Measurements from ENCODE around the gene ELN.
"Not testable (repeated sequence)": the region's sequence is repeated elsewhere in the genome, so short reads cannot be mapped to it uniquely, and the experiment has no call there.

The ELN gene

GRCh38 chr7:74040791-74041520, 13.0 kb downstream of the ELN start:
- no peak for DNase-seq (ENCODE audit: low read depth in 2 of 2)

GRCh38 chr7:74042746-74043522, 15.0 kb downstream of the ELN start:
- DNase-seq (ENCODE audit: low read depth in 2 of 2) = no peak

GRCh38 chr7:74043523-74043951, 15.6 kb downstream of the ELN start:
- no peak for DNase-seq (ENCODE audit: low read depth in 2 of 2)

DNA sequence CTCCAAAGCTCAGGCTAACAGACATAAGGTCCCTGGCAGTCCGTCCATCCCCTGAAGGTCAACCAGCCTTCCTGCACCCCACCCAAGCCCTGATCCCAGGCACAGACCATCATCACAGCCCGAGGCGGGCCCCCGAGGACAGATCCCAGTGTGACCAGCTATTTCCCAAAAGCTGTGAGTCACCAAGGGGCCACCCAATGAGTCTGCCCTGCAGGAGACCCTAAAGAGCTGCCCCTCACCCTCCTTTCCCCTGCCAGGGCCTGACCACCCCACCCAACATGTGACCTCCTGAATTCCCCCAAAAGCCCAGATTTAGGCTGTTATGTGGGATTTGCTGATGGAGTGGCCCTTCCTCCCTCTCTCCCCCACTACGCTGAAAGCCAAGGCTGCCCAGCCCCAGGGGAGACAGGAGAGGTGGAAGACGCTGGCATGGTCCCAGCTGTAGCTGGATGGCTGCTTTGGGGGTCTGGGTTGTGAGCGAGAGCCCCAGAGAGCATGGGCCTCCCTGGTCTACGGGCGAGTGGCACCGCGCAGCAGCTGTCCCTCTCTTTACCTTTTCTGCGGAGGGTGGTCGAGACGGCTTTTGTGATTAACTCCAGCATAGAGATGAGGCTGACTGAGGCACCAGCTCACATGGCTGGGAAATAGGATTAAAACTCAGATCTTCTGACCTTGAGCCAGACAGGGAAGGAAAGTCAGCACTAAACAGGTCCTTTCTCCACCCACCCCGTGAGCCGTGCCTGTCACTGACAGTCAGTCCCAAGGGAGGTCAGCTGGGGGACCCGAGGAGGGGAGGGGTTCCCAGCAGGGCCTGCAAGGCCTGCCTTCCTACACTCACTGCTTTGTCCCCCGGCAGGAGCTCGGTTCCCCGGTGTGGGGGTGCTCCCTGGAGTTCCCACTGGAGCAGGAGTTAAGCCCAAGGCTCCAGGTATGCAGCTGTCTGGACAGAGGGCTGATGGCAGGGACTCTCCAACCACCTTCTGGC, 16.7 kb downstream of the ELN start:
- DNase-seq (ENCODE audit: low read depth in 2 of 2) = no peak

GRCh38 chr7:74046581-74046980, 18.6 kb downstream of the ELN start:
- not testable (repeated sequence) for DNase-seq (ENCODE audit: low read depth in 2 of 2)

GRCh38 chr7:74047804-74048380, 19.9 kb downstream of the ELN start:
- no peak for DNase-seq (ENCODE audit: low read depth in 2 of 2)

DNA sequence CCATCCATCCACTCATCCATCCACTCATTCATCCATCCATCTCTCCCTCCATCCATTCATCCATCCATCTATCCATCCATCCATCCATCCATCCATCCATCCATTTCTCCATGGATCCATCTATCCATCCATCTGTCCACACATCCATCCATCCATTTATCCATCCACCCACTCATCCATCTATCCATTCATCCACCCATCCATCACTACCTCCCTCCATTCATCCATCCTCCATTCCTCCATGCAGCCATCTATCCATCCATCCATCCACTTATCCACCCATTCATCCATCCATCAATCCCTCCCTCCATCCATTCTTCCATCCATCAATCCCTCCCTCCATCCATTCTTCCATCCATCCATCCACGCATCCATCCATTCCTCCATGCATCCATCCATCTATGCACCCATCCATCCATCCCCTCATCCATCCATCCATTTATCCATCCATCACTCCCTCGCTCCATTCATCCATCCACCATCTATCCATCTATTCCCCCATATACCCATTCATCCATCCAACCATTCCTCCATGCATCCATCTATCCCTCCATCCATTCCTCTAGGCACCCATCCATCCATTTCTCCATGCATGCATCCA, 21.1 kb downstream of the ELN start:
- DNase-seq (ENCODE audit: low read depth in 2 of 2) = no peak

- DNase-seq (ENCODE audit: low read depth in 2 of 2) = no peak
Observed at GRCh38 chr7:74049997-74050798, 22.2 kb downstream of the ELN start.

- no peak for DNase-seq (ENCODE audit: low read depth in 2 of 2)
Observed at GRCh38 chr7:74051193-74051592, 23.2 kb downstream of the ELN start.

- no peak for DNase-seq (ENCODE audit: low read depth in 2 of 2)
Observed at GRCh38 chr7:74051629-74052410, 23.8 kb downstream of the ELN start.

GRCh38 chr7:74052628-74053027, 24.7 kb downstream of the ELN start:
- DNase-seq (ENCODE audit: low read depth in 2 of 2) = no peak

GRCh38 chr7:74053589-74054186, 25.7 kb downstream of the ELN start:
- no peak for DNase-seq (ENCODE audit: low read depth in 2 of 2)

DNA sequence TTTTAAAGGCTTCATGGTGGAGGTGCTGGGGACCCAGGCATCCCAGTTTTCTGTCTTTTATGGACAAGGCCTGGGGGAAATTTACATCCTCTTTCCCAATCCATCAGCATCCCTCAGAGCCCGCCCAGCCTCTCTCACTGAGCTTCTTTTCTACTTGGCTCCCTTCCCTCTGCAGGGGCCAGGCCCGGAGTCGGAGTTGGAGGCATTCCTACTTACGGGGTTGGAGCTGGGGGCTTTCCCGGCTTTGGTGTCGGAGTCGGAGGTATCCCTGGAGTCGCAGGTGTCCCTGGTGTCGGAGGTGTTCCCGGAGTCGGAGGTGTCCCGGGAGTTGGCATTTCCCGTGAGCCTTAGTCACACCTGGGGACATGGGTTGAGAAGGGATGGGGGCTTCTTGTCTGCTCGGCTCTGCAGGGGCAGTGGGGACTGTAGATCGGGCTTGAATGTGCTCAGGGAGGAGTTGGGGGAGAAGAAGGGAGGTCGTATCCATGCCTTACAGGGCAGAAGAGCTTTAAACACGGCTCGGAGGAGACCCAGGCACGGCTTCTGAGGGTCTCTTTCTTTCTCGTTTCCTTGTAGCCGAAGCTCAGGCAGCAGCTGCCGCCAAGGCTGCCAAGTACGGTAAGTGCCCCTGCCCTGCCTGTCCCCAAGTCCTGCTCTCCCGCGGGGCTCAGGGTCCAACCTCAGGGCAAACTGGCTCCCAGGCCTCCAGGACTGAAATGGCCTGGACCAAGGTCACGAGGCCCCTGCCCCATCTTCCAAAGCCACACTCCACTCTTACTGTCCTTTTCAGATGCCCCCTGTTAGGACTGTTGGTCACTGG, 28.3 kb downstream of the ELN start:
- DNase-seq (ENCODE audit: low read depth in 2 of 2) = no peak

- DNase-seq (ENCODE audit: low read depth in 2 of 2) = no peak
Observed at GRCh38 chr7:74057216-74057925, 29.4 kb downstream of the ELN start.

GRCh38 chr7:74057987-74058386, 30.0 kb downstream of the ELN start:
- DNase-seq (ENCODE audit: low read depth in 2 of 2) = no peak

GRCh38 chr7:74058486-74058885, 30.5 kb downstream of the ELN start:
- no peak for DNase-seq (ENCODE audit: low read depth in 2 of 2)

DNA sequence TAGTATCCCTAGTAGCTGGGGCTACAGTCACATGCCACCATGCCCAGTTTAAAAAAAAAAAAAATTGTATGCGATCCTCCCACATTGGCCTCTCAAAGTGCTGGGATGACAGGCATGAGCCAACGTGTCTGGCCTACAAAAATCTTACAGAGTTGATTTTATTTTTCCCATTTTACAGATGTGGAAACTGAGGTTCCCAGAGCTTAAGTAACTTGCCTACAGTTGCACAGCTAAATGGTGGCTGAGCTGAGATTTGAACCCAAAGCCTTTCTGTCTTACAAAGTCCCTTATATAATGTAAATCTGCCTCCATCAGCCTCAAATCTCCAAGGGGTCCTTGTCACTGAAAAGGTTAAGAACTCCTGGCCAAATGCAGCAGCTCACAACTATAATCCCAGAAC, 31.1 kb downstream of the ELN start:
- DNase-seq (ENCODE audit: low read depth in 2 of 2) = no peak

Measured in stimulated activated CD8-positive, alpha-beta memory T cell treated with anti-CD3 and anti-CD28 coated beads, Interleukin-2, amount 100 ng/mL, for 48 hours (primary cell).